Stimulated activated CD4-positive, alpha-beta T cell treated with anti-CD3 and anti-CD28 coated beads, Interleukin-12 subunit alpha, Interleukin-12 subunit beta, amount 100 ng/mL, for 48 hours (primary cell): ENCODE results near the gene SOX18.
"Not testable (repeated sequence)": the region's sequence is repeated elsewhere in the genome, so short reads cannot be mapped to it uniquely, and the experiment has no call there.

Experiments used
- DNase-seq, 3 donors: peaks; one replicate each; pipeline ENCODE4 v3.0.0-alpha.2; 2020; ENCODE audit warnings: low read depth in 2 of 3, low spot score in 1 of 3

The SOX18 gene

GRCh38 chr20:64024141-64024990 lies 25.1 kb downstream of the SOX18 start:
- no peak for DNase-seq

DNA sequence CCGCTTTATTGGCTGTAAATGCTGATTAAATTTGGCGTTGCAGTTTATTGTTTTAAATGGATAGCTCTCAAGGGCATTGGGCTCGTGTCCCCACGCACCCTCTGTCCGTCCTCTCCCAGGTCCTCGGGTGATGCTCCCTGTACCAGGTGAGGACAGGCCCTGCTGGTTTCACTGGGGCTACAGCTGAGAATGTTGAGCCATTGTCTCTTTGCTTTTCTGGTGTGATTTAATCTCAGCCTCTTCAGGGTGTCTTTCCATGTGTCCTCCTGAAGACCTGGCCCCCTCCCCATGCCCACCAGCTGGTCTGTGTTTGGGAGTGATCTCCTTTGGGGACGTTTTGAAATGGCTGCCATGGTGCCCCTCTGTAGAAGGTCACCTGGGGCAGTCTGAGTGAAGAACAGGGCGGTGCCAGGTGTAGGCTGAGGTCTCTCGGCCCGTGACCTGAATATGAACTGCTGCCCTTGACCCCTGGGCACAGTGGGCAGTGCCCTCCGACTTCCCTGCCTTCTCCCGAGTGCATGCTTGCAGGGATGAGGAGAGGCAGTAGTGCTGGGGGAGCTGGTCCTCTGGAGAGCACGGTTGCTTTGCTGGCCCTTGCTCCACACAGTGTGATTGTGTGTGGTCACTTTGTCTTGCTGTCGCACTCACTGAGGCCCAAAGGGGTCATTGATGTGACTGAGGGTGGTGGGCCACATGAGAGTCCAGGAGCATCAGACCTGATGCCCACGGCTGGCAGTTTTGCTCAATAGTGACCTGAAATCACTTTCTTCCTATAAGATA lies 25.9 kb downstream of the SOX18 start:
- no peak for DNase-seq

- DNase-seq = no peak
These were observed 26.6 kb downstream of the SOX18 start for GRCh38 chr20:64022671-64023360.

DNA sequence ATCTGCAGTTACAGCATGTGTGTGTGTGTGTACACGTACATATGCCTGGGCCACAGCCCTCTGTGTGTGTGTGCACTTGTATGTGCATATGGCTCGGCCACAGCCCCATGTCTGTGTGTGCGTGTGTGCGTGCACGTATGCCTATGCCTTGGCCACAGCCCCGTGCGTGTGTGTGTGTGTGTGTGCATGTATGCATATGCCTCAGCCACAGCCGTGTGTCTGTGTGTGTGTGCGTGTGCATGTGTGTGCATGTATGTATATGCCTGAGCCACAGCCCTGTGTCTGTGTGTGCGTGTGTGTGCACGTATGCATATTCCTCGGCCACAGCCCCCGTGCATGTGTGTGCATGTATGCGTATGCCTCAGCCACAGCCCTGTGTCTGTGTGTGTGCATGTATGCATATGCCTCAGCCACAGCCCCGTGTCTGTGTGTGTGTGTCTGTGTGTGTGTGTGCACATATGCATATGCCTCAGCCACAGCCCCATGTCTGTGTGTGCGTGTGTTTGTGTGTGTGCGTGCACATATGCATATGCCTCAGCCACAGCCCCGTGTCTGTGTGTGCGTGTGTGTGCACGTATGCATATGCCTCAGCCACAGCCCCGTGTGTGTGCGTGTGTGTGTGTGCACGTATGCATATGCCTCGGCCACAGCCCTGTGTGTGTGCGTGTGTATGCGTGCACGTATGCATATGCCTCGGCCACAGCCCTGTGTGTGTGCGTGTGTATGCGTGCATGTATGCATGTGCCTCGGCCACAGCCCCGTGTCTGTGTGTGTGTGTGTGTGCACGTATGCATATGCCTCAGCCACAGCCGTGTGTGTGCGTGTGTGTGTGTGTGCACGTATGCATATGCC lies 28.1 kb downstream of the SOX18 start:
- DNase-seq = no peak

DNA sequence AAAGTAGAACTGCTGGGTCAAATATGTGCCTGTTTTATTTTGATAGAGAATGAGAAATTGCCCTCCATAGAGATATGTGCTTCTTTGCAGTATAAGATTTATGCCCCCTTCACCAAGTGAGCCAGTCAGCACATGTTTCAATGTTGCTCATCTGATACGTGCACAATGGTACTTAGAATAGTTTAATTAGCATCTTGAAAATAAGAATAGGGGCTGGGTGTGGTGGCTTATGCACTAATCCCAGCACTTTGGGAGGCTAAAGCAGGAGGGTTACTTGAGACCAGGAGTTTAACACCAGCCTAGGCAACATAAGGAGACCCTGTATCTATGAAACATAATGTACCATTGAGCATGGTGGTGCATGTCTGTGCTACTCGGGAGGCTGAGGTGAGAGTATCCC lies 33.8 kb downstream of the SOX18 start:
- no peak for DNase-seq

DNA sequence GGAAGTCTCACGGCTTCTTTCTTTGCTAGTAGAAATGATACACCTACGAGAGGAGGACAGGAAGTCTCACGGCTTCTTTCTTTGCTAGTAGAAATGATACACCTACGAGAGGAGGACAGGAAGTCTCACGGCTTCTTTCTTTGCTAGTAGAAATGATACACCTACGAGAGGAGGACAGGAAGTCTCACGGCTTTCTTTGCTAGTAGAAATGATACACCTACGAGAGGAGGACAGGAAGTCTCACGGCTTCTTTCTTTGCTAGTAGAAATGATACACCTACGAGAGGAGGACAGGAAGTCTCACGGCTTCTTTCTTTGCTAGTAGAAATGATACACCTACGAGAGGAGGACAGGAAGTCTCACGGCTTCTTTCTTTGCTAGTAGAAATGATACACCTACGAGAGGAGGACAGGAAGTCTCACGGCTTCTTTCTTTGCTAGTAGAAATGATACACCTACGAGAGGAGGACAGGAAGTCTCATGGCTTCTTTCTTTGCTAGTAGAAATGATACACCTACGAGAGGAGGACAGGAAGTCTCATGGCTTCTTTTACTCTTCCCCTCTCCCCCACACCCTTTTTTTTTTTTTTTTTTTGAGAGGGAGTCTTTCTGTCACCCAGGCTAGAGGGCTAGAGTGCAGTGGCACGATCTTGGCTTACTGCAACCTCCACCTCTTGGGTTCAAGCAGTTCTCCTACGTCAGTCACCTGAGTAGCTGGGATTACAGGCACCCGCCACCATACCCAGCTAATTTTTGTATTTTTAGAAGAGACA lies 36.9 kb downstream of the SOX18 start:
- DNase-seq = not testable (repeated sequence)

- DNase-seq = no peak
These were observed 38.1 kb downstream of the SOX18 start for GRCh38 chr20:64011366-64011779.

DNA sequence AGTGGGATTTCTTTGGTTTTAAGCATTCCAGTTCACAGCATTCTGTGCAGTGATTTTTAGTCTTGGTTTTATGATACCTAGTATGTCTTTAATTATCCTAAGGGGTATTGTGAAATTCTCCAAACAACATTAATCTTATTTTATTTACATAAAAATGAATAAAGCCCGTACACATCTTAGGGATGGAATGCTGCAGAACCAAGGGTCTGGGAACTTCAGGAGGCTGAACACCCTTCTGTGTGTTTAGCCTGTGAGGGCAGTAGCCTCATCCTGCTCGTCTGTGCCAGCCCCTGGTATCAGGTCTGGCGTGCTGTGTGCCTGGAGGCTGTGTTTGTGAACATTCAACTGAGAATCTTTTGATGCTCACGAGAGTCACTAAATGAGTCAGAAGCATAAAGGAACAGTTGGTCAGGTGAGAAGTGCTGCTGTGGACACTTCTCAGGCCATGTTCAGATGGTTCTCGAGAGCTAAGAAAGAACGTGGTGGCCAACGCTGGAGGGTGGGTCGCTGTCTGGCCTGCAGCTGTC lies 38.7 kb downstream of the SOX18 start:
- DNase-seq = no peak

- no peak for DNase-seq
These were observed 39.5 kb downstream of the SOX18 start for GRCh38 chr20:64009811-64010387.

- DNase-seq = no peak
These were observed 42.5 kb downstream of the SOX18 start for GRCh38 chr20:64006902-64007301.

- no peak for DNase-seq
These were observed 42.9 kb downstream of the SOX18 start for GRCh38 chr20:64006490-64006889.

DNA sequence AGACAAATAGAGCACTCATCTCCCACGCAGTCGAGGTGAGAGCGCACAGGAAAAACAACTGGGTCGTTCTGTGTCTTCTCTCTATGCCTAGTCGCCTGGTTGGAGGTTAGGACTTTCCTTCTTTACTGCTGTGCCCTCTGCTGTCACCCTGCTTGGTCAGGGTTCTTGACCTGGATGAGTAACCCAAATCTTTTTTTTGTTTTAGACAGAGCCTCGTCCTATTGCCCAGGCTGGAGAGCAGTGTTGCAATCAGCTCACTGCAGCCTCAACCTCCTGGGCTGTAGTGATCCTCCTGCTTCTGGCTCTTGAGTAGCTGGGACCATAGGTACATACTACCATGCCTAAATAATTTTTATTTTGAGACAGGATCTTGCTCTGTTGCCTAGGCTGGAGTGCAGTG lies 44.0 kb downstream of the SOX18 start:
- DNase-seq = no peak

DNA sequence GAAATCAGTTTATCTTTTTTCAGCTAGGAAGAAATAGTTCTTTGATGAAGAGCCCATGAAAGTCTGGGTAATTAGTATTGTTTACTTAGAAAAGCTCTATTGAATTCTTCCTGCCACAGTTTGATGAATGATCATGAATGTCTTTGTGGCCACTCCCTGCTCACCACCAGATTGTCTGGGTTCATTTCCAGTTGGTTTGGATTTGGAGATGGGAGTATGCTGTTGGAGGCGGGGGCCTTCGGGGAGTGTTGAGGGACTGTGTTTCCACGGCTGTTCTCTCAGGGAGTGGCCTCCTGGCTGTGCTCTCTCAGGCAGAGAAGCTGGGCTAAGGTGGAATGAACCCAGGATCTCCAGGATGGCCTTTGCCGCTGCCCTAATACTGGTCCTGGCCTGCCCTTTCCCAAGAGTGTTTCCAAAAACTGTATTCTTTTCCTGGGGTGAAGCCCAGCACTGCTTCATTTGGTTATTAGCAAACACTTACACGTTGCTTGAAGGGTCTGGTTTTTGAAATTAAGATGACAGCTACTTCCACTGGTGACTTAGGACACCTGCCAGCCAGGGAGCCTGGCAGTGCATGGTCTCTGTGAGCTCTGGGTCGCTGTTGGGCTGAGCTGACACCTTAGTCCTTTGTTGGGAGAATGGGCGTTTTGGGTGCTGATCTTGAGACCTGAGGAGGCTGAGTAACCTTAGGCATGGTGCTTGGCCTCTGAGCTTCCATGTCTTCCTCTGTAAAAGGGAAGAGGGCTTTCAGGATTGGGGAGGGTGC lies 45.3 kb downstream of the SOX18 start:
- DNase-seq = no peak

GRCh38 chr20:64001607-64002011 lies 47.8 kb downstream of the SOX18 start:
- no peak for DNase-seq

DNA sequence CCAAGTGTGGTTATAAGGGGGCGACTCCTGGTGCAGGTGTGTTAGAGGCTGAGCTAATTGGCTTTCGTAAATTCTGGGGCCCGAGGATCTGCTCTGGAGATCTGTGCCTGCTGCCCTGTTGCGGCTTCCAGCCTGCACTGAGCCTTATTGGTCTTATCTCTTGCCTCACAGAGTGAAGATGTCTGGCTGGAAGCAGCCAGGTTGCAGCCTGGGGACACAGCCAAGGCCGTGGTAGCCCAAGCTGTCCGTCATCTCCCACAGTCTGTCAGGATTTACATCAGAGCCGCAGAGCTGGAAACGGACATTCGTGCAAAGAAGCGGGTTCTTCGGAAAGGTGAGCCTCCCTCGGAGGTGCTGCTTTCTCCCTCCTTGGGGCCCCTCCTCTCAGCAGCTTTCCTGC lies 48.5 kb downstream of the SOX18 start:
- DNase-seq = no peak
